22Rv1 (cell line): ENCODE measurements around the gene SNX22.

Source experiments
- H3K27ac ChIP-seq: fragments of 450-650 bp; 2 replicates; pipeline ENCODE4 v1.5.1; 2017
- ZFX ChIP-seq: fragments of 450-650 bp; IDR thresholded peaks from 2 replicates; pipeline ENCODE4 v1.6.1; 2017; ENCODE audit warnings: antibody characterized with exemption, borderline replicate concordance
- TF ChIP-seq, protein P1 (sequence below): fragments of 450-650 bp; IDR thresholded peaks from 2 replicates; pipeline ENCODE4 v1.5.1; 2017; ENCODE audit warnings: mild to moderate bottlenecking

SNX22 gene

DNA sequence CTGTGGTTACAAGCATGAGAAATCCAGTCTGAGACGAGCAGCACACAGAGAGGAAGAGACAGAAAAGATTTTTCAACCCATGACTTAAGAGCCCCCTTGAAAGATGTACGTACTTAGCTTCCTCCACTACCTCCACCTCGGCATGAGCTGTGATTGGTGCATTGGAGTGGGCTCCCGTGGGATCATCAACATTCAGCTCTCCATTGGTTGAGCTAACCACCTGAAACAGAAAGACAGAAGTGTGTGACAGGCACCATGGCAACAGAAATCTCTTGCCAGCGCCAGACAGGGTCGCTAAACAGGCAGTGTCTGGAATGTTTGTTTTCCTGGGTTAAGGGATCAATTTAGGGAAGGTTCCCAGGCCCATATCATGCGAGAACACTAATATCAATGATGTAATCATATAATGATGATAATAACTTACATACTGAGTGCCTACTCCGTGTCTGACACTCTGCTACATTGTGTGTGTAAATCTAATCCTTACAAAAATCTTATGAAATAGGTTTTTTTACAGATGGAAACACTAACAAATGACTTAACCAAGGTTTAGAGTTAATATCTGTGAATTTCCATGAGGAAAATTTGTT is 28.8 kb downstream of the SNX22 start:
- no peak overlapping the region for H3K27ac ChIP-seq
- TF ChIP-seq ZFX = no peak
- TF ChIP-seq, protein P1, sequence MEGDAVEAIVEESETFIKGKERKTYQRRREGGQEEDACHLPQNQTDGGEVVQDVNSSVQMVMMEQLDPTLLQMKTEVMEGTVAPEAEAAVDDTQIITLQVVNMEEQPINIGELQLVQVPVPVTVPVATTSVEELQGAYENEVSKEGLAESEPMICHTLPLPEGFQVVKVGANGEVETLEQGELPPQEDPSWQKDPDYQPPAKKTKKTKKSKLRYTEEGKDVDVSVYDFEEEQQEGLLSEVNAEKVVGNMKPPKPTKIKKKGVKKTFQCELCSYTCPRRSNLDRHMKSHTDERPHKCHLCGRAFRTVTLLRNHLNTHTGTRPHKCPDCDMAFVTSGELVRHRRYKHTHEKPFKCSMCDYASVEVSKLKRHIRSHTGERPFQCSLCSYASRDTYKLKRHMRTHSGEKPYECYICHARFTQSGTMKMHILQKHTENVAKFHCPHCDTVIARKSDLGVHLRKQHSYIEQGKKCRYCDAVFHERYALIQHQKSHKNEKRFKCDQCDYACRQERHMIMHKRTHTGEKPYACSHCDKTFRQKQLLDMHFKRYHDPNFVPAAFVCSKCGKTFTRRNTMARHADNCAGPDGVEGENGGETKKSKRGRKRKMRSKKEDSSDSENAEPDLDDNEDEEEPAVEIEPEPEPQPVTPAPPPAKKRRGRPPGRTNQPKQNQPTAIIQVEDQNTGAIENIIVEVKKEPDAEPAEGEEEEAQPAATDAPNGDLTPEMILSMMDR = no peak

DNA sequence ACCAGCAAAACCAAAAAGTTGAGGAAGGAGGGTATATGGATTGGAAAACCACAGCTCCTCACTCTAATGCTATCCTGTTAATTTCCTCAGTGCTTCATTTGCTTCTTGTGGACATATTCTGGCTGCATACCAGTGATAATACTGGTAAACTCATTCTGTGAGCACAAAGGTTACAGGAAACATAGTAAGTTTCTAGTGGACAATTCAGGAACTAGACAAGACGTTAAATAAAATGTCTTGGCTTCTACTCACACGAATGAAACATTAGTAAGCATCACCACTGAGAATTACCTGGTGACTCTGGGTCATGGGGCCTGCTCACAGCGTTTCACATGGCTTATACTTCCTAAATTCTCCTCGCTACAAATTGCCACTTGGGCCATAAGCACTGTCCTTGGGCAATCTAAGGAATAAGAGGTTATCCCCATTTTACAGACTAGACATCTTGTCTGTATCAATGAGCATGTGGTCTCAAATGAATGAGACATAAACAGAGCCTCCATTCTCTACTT is 31.4 kb downstream of the SNX22 start:
- H3K27ac ChIP-seq = no peak overlapping the region
- no peak for TF ChIP-seq ZFX
- TF ChIP-seq, protein P1 = no peak

GRCh38 chr15:64185146-64185911 is 33.8 kb downstream of the SNX22 start:
- no peak overlapping the region for H3K27ac ChIP-seq
- TF ChIP-seq, protein P1 = no peak
- no peak for TF ChIP-seq ZFX

DNA sequence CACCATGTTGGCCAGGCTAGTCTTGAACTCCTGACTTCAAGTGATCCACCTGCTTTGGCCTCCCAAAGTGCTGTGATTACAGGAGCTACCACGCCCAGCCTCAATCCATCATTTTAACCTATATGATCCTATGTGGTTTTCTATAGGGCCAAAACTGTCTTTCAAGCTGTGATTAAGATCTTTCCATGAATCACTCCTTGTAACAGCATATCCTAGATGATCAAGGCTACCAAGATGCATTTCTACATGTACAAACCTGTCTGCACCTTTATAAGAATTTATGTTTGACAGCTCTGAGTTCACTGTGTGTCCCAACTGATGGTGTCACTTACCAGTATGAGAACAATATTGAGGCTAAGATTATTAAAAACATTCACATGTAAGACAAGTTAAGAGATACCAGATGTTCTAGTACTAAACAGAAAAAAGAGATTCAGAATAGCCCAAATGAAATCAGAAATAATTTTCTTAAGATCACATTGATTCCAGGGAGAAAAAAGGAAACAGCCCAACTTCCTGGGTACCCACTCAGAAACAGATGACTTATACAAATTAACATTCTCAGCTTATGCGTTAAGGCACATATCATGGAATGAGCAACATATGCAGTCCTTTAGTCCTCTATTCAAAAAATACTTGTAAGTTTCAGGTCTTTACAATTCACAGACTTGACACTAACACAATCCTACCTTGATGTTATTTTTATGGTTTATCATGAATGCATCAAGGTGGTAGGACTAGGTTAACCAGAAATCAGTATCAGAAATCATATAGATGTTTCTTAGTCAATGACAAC is 36.1 kb downstream of the SNX22 start:
- H3K27ac ChIP-seq = no peak overlapping the region
- TF ChIP-seq ZFX = no peak
- TF ChIP-seq, protein P1 = no peak

DNA sequence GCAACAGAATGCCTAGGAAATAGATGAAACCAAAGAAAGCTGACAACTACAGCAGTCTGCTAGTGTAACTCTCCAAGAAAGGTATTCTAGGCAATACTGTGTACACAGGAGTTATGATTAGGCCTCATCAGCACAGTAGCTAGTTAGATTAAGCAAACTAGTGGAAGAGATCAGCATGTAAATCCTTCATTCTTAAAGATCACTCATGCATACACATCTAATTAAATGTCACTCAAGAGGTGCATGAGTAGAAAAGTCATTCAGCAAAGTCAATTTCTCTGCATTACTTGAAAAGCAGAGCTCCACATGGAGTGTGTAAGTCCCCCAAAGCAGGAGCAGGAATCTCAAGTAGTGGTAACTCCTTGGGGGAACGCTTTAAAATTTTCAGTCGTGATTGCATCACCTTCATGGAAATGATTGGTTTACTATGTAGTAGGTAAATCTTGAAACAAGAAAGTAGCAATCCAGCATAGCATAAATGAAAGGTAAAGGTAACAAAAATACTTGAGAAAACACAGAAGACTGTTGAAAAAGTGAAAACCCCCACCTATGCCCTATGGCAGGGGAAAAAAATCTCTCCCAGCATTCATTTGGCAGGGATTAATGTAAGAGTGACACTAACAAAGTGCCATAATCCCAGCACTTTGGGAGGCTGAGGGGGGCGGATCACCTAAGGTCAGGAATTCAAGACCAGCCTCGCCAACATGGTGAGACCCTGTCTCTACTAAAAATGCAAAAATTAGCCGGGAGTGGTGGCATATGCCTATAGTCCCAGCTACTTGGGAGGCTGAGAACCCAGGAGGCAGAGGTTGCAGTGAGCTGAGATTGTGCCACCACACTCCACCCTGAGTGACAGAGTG is 40.7 kb downstream of the SNX22 start:
- no peak for TF ChIP-seq ZFX
- TF ChIP-seq, protein P1 = no peak

GRCh38 chr15:64193971-64194370 is 42.4 kb downstream of the SNX22 start:
- no peak for TF ChIP-seq ZFX
- TF ChIP-seq, protein P1 = no peak
- H3K27ac ChIP-seq = no peak overlapping the region

More for the DNA sequence above, 40.7 kb downstream of the SNX22 start:
- H3K27ac ChIP-seq = no peak overlapping the region
